Sigmoid colon (tissue), 7 donors: ENCODE measurements around the gene ATP12A. TPM values are rescaled to one million over a fixed set of nuclear protein-coding genes. Genes with fewer than 3 reads are reported as not detected.

Source experiments
- DNase-seq: peaks from one replicate; pipeline ENCODE4 v3.0.0-alpha.2; 2019
- H3K27ac ChIP-seq, 4 donors: fragments of 200-600 bp; sonication (generic); one replicate each; pipeline ENCODE4 v1.5.1; 2016 to 2019; ENCODE audit warnings: mild to moderate bottlenecking in 1 of 4
- H3K27me3 ChIP-seq, 3 donors: fragments of 200-600 bp; sonication (generic); one replicate each; pipeline ENCODE4 v1.5.1; 2019; ENCODE audit warnings: mild to moderate bottlenecking in 1 of 3
- H3K36me3 ChIP-seq, 4 donors: fragments of 200-600 bp; sonication (generic); one replicate each; pipeline ENCODE4 v1.5.1; 2016 to 2019
- H3K4me1 ChIP-seq, 4 donors: fragments of 200-600 bp; sonication (generic); one replicate each; pipeline ENCODE4 v1.5.1; 2017 to 2019
- H3K4me3 ChIP-seq, 4 donors: fragments of 200-600 bp; sonication (generic); one replicate each; pipeline ENCODE4 v1.5.1; 2017 to 2019; ENCODE audit warnings: mild to moderate bottlenecking in 2 of 4, moderate library complexity in 1 of 4
- H3K9me3 ChIP-seq, 4 donors: fragments of 200-600 bp in 3 of 4; sonication (generic) in 3 of 4; one replicate each; pipeline versions ENCODE4 v1.5.1 to v1.6.1; 2013 to 2019
- EP300 ChIP-seq, 4 donors: sonication (generic); formaldehyde crosslinking; IDR thresholded peaks; one replicate each; pipeline ENCODE4 v1.6.1; 2017; ENCODE audit warnings: antibody characterized with exemption in 4 of 4
- POLR2A ChIP-seq, 2 donors: fragments of 450-650 bp; IDR thresholded peaks; one replicate each; pipeline ENCODE4 v1.6.1; 2016; ENCODE audit warnings: antibody characterized with exemption in 2 of 2, mild to moderate bottlenecking in 2 of 2, moderate library complexity in 2 of 2
- POLR2AphosphoS5 ChIP-seq, 4 donors: sonication (generic); formaldehyde crosslinking; IDR thresholded peaks; one replicate each; pipeline ENCODE4 v1.6.1; 2017; ENCODE audit warnings: antibody characterized with exemption in 4 of 4
- WGBS, 2 donors: extraction: QIAGEN DNeasy Blood & Tissue Kit; methylation state at CpG; one replicate each; pipeline ENCODE4 v1.1.7; 2013; 5-methylcytosine and 5-hydroxymethylcytosine counted together
- intact Hi-C: fragments of 100-400 bp; cut with DNase I; formaldehyde crosslinking; loops from one replicate; pipeline ENCODE4 v1.15.1; 2023
- polyA plus RNA-seq, 3 donors: library from polyadenylated mRNA; stranded (reverse); fragments of 200-250 nt; gene quantifications; one replicate each; pipeline ENCODE4 v1.2.3, GENCODE V29; 2013
- total RNA-seq, 4 donors: library from RNA; depleted of rRNA; stranded (reverse); fragments of >200 nt; gene quantifications; one replicate each; pipeline ENCODE4 v1.1.0, GENCODE V29; 2016
- TF ChIP-seq, protein P1 (sequence below), 4 experiments: fragments of 450-650 bp in 3 of 4; fragments of 200-600 bp in 1 of 4; IDR thresholded peaks; one replicate each; pipeline ENCODE4 v1.5.1; 2016 to 2019; ENCODE audit warnings: antibody characterized with exemption in 4 of 4, mild to moderate bottlenecking in 3 of 4, moderate library complexity in 2 of 4
- donor health status: healthy with polysubstance abuse.
- donor health status: Bipolar disorder and iron deficiency.
- donor health status: healthy.

Gene ATP12A
- total and polyA plus RNA-seq, 7 donors, result not detected

DNA sequence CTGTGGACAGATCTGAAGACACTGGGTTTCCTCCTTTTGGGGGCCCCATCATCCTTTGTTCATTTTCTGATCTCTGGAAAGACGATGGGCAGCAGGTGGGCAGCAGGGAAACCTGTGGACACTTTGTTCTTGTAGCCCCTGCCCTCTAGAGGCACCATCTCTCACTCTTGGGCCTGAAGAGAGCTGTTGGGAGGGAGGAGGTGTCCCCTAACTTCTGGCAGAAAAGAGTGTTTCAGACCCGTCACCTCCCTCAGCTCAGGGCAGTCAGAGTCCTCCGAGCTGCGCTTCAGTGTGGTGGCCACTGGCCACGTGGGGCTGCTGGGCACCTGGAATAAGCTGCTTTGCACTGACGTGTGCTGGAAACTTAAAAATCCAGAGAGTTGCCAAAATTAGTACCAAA lies 56.8 kb downstream of the ATP12A start:
- no peaks in the 10 kb centered on the region for H3K9me3 ChIP-seq
- no peak for TF ChIP-seq POLR2AphosphoS5 (IDR thresholded peaks at IDR 0.05)
- TF ChIP-seq POLR2A (IDR thresholded peaks at IDR 0.05), result no peak
- TF ChIP-seq, protein P1, sequence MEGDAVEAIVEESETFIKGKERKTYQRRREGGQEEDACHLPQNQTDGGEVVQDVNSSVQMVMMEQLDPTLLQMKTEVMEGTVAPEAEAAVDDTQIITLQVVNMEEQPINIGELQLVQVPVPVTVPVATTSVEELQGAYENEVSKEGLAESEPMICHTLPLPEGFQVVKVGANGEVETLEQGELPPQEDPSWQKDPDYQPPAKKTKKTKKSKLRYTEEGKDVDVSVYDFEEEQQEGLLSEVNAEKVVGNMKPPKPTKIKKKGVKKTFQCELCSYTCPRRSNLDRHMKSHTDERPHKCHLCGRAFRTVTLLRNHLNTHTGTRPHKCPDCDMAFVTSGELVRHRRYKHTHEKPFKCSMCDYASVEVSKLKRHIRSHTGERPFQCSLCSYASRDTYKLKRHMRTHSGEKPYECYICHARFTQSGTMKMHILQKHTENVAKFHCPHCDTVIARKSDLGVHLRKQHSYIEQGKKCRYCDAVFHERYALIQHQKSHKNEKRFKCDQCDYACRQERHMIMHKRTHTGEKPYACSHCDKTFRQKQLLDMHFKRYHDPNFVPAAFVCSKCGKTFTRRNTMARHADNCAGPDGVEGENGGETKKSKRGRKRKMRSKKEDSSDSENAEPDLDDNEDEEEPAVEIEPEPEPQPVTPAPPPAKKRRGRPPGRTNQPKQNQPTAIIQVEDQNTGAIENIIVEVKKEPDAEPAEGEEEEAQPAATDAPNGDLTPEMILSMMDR (IDR thresholded peaks at IDR 0.05), result no peak
- no peak for TF ChIP-seq EP300 (IDR thresholded peaks at IDR 0.05)
- H3K4me3 ChIP-seq, result no peak overlapping the region
- no peaks in the 10 kb centered on the region for H3K27me3 ChIP-seq
- intact Hi-C loops, result no loop called here
- no peaks in the 10 kb centered on the region for H3K4me1 ChIP-seq
- 78 to 83% methylated on average over 6 of the region's 6 CpGs for WGBS, 2 donors
- no peaks in the 10 kb centered on the region for H3K36me3 ChIP-seq
- DNase-seq, result no peak
- no peak overlapping the region for H3K27ac ChIP-seq

DNA sequence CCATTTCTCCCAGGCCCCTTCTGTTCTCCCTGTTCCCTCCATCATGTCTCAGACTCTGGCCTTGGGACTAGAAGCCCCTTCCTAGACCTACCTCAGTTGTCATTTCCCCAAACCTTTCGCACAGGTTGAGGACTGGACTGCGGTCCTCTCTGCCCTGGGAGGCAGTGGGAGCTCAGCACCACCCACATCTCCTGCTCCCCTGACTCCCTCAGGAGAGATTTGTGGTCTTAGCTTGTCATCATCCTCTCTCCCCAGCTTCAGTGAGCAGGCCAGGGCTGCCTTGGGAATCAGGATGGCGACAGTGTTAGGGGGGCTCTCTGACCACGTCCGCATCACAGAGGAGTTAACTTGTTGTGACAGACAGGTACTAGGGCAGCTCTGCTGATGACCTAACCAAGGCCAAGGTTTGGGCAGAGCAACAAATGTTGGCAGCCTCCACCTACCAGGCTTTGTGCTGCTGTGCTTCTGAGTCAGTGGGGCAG lies 58.2 kb downstream of the ATP12A start:
- H3K27ac ChIP-seq, result no peak overlapping the region
- WGBS, 2 donors, result 94 to 95% methylated on average over 5 of the region's 5 CpGs
- TF ChIP-seq, protein P1 (IDR thresholded peaks at IDR 0.05), result no peak
- TF ChIP-seq POLR2AphosphoS5 (IDR thresholded peaks at IDR 0.05) (no peak), POLR2A (IDR thresholded peaks at IDR 0.05) (no peak), EP300 (IDR thresholded peaks at IDR 0.05) (no peak)
- no peak overlapping the region for H3K4me3 ChIP-seq
- DNase-seq, result no peak
- intact Hi-C loops, result no loop called here
- no peaks in the 10 kb centered on the region for H3K27me3 ChIP-seq
- H3K9me3 ChIP-seq, result no peaks in the 10 kb centered on the region
- H3K4me1 ChIP-seq, result no peaks in the 10 kb centered on the region
- H3K36me3 ChIP-seq, result no peaks in the 10 kb centered on the region

DNA sequence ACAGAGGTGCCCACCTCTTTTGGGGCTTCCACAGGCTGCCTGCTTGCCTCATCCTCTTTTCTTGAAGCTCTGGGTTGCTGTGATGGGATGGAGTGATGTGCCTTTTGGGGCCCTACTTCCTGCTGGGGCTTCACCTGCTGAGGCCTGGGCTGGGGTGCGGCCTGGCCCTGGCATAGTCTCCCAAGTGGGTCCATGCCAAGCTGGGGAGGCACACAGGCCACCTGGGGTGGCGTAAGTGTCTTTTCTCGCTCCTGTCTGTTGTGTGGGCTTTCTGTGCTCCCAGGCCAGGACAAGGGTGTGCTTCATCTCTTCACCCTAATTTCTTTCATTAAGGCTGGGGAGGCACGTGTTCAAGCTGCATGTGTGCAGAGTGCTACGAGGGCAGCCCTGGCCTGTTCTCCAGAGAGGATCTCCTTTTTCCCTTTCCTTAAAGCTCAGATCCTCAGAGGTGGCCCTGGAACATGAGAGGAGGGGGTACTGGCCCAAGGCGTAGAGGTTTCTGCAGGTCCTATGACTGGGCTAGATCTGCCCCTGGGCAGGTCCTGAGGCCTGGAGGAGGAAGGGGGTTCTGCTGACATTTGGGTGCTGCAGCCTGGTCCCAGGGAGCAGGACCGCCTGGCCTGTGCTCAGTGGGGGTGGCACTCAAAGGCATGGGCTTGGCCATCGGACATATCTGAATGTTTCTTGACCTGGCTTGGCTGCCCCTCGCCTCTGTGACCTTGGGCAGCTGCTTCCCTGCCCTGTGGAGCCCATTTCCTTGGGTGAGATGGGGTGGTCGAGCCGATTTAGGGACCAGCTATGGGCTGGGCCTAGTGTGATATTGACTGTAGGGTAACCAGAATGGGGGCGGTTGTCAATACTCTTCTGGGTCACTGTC lies 60.0 kb downstream of the ATP12A start:
- H3K9me3 ChIP-seq, result no peaks in the 10 kb centered on the region
- intact Hi-C loops, result no loop called here
- no peaks in the 10 kb centered on the region for H3K36me3 ChIP-seq
- H3K4me3 ChIP-seq, result no peak overlapping the region
- no peak for DNase-seq
- TF ChIP-seq POLR2A (IDR thresholded peaks at IDR 0.05), result no peak
- H3K27me3 ChIP-seq, result peaks cover 0 to 16% (median 0%) of the 10 kb centered on the region in 3 donors
- WGBS, 2 donors, result 87 to 89% methylated on average over 12 of the region's 12 CpGs
- no peak overlapping the region for H3K27ac ChIP-seq
- no peaks in the 10 kb centered on the region for H3K4me1 ChIP-seq

- no peaks in the 10 kb centered on the region for H3K36me3 ChIP-seq
- DNase-seq, result no peak
- intact Hi-C loops, result no loop called here
- H3K9me3 ChIP-seq, result no peaks in the 10 kb centered on the region
- WGBS, 2 donors, result 65 to 78% methylated on average over 11 of the region's 11 CpGs
- TF ChIP-seq POLR2A (IDR thresholded peaks at IDR 0.05) (no peak), POLR2AphosphoS5 (IDR thresholded peaks at IDR 0.05) (no peak), EP300 (IDR thresholded peaks at IDR 0.05) (no peak)
- TF ChIP-seq, protein P1 (IDR thresholded peaks at IDR 0.05), result no peak
- H3K4me3 ChIP-seq, result no peak overlapping the region
- peaks cover 0 to 5% (median 2%) of the 10 kb centered on the region in 4 donors for H3K4me1 ChIP-seq
- H3K27me3 ChIP-seq, result peaks cover 4 to 25% (median 7%) of the 10 kb centered on the region in 3 donors
- no peak overlapping the region for H3K27ac ChIP-seq
Measured at GRCh38 chr13:24741016-24741662, 60.9 kb downstream of the ATP12A start.

GRCh38 chr13:24741791-24742190 lies 61.6 kb downstream of the ATP12A start:
- intact Hi-C loops, result no loop called here
- Histone ChIP-seq H3K27ac (no peak overlapping the region), H3K36me3 (no peaks in the 10 kb centered on the region), H3K4me3 (no peak overlapping the region), H3K27me3 (peaks cover 11 to 32% (median 13%) of the 10 kb centered on the region in 3 donors), H3K4me1 (peaks cover 0 to 12% (median 6%) of the 10 kb centered on the region in 4 donors), H3K9me3 (no peaks in the 10 kb centered on the region)
- WGBS, 2 donors, result 61 to 74% methylated on average over 8 of the region's 8 CpGs
- DNase-seq, result no peak
- TF ChIP-seq POLR2A (IDR thresholded peaks at IDR 0.05) (no peak), POLR2AphosphoS5 (IDR thresholded peaks at IDR 0.05) (no peak), EP300 (IDR thresholded peaks at IDR 0.05) (no peak)
- TF ChIP-seq, protein P1 (IDR thresholded peaks at IDR 0.05), result no peak
